K562 (cell line): ENCODE results near the gene SIGLEC7.

Source experiments
- CEBPB ChIP-seq: fragments of 450-650 bp; IDR thresholded peaks from 2 replicates; pipeline ENCODE4 v1.6.1; 2016; ENCODE audit warnings: missing genetic modification characterization, missing compliant biosample characterization
- COPS2 ChIP-seq: fragments of 450-650 bp; conservative IDR thresholded peaks from 2 replicates; pipeline ENCODE4 v1.6.1; 2016; ENCODE audit warnings: mild to moderate bottlenecking, moderate library complexity
- CTCF ChIP-seq, 3 experiments: IDR thresholded peaks in 2 of 3; conservative IDR thresholded peaks in 1 of 3; 2 replicates each; pipeline ENCODE4 v1.5.1; 2011 to 2012; ENCODE audit warnings: low read length in 3 of 3, mild to moderate bottlenecking in 3 of 3, control low read depth in 2 of 3, improper control_type of control experiment in 1 of 3, inconsistent platforms in 1 of 3, low read depth in 1 of 3, mixed read lengths in 1 of 3, moderate library complexity in 1 of 3; ENCODE audit not compliant: insufficient read depth in 2 of 3
- ESRRA ChIP-seq: fragments of 450-650 bp; IDR thresholded peaks from 2 replicates; pipeline ENCODE4 v1.6.1; 2014; ENCODE audit warnings: low read depth, mild to moderate bottlenecking, moderate library complexity, borderline replicate concordance
- FOXA1 ChIP-seq: fragments of 450-650 bp; IDR thresholded peaks from 2 replicates; pipeline ENCODE4 v1.6.1; 2016; ENCODE audit warnings: mild to moderate bottlenecking, borderline replicate concordance
- KDM5B ChIP-seq: fragments of 200-600 bp; sonication (generic); IDR thresholded peaks from 2 replicates; pipeline ENCODE4 v1.6.1; 2012; ENCODE audit warnings: low read depth, mild to moderate bottlenecking, moderate library complexity, low read length, control low read depth, inconsistent platforms; ENCODE audit not compliant: insufficient replicate concordance
- POLR2A ChIP-seq: fragments of 450-650 bp; conservative IDR thresholded peaks from 2 replicates; pipeline ENCODE4 v1.6.1; 2016
- RBBP5 ChIP-seq: fragments of 200-600 bp; sonication (generic); IDR thresholded peaks from 2 replicates; pipeline ENCODE4 v1.6.1; 2012; ENCODE audit warnings: borderline replicate concordance, mild to moderate bottlenecking, low read length, control low read depth, inconsistent platforms; ENCODE audit not compliant: insufficient read depth, poor library complexity, severe bottlenecking
- ZNF121 ChIP-seq: sonication (generic); formaldehyde crosslinking; conservative IDR thresholded peaks from 2 replicates; pipeline ENCODE4 v1.8.0; 2022; ENCODE audit warnings: missing genetic modification reagents
- ZNF830 ChIP-seq: fragments of 250-450 bp; sonication (Bioruptor Pico); IDR thresholded peaks from 2 replicates; pipeline ENCODE4 v1.5.0; 2021; ENCODE audit warnings: mild to moderate bottlenecking

- TF ChIP-seq POLR2A: no peak
- TF ChIP-seq ESRRA: no peak
- no peak for TF ChIP-seq CEBPB (tag)
- TF ChIP-seq FOXA1: no peak
- TF ChIP-seq ZNF121 (CRISPR knock-in tag): no peak
- no peak for TF ChIP-seq KDM5B
- no peak for TF ChIP-seq ZNF830 (CRISPR knock-in tag)
- no peak for TF ChIP-seq RBBP5
- no peak for TF ChIP-seq COPS2
- no peak for TF ChIP-seq CTCF (IDR thresholded peaks at IDR 0.05 in 2 of 3, conservative IDR thresholded peaks at IDR 0.05 in 1 of 3; ENCODE audit: insufficient read depth in 2 of 3, low read depth in 1 of 3, low read length in 3 of 3)
Observed at GRCh38 chr19:51145916-51146493, 3.9 kb downstream of the SIGLEC7 start.
